ENCODE measurements around the gene RNPEPL1.

RNPEPL1 gene

GRCh38 chr2:240565333-240566202 is 2.7 kb upstream of the RNPEPL1 start:
- DNase-seq = no peak

GRCh38 chr2:240566203-240567136 is 1.8 kb upstream of the RNPEPL1 start:
- peak; percentile 60 for DNase-seq

GRCh38 chr2:240567137-240567871 is 980 bp upstream of the RNPEPL1 start:
- no peak for DNase-seq

GRCh38 chr2:240568678-240569522 is 616 bp downstream of the RNPEPL1 start:
- peak; percentile 20 for DNase-seq

- DNase-seq = no peak
Measured at GRCh38 chr2:240569523-240569997, 1.3 kb downstream of the RNPEPL1 start.

GRCh38 chr2:240569998-240570530 is 1.8 kb downstream of the RNPEPL1 start:
- no peak for DNase-seq

- DNase-seq = no peak
Measured at GRCh38 chr2:240570531-240571313, 2.4 kb downstream of the RNPEPL1 start.

GRCh38 chr2:240571314-240571973 is 3.2 kb downstream of the RNPEPL1 start:
- DNase-seq = no peak

- no peak for DNase-seq
Measured at GRCh38 chr2:240572141-240573031, 4.1 kb downstream of the RNPEPL1 start.

GRCh38 chr2:240573071-240573515 is 4.8 kb downstream of the RNPEPL1 start:
- DNase-seq = no peak

- DNase-seq = no peak
Measured at GRCh38 chr2:240573516-240574385, 5.5 kb downstream of the RNPEPL1 start.

GRCh38 chr2:240574386-240575100 is 6.3 kb downstream of the RNPEPL1 start:
- no peak for DNase-seq

- DNase-seq = no peak
Measured at GRCh38 chr2:240575101-240575965, 7.0 kb downstream of the RNPEPL1 start.

- DNase-seq = no peak
Measured at GRCh38 chr2:240576036-240576435, 7.8 kb downstream of the RNPEPL1 start.

- DNase-seq = no peak
Measured at GRCh38 chr2:240576436-240577205, 8.3 kb downstream of the RNPEPL1 start.

Data from NCI-H1092 treated with DMSO at 0.1 percent for 48 hours (cell line).